Measurements from ENCODE around the gene ASAP3. TPM values are rescaled to one million over a fixed set of nuclear protein-coding genes. Genes with fewer than 3 reads are reported as not detected.

Gene ASAP3
- total RNA-seq, 4 donors from 2014 or later, result 69.3 to 75.7 (median 73.6) TPM

- intact Hi-C loops (cut with DNase I), result loop anchor here (10.0 kb wide), 1 partner anchor 56 kb away; the partner anchor contains the start of gene HNRNPR
- no peak for TF ChIP-seq POLR2A (IDR thresholded peaks at IDR 0.05)
- no peak for TF ChIP-seq CTCF (IDR thresholded peaks at IDR 0.05)
- no peak for DNase-seq
Measured at GRCh38 chr1:23400324-23401114, 83.5 kb downstream of the ASAP3 start.

GRCh38 chr1:23399229-23399628 is 84.8 kb downstream of the ASAP3 start:
- intact Hi-C loops (cut with DNase I), result no loop called here
- Histone ChIP-seq H3K9me3 (no peaks in the 10 kb centered on the region), H3K27me3 (no peaks in the 10 kb centered on the region), H3K36me3 (no peaks in the 10 kb centered on the region), H3K4me1 (peaks cover 5 to 37% of the 10 kb centered on the region in 2 donors), H3K27ac (no peak overlapping the region), H3K4me3 (replicated peaks in 1 of 3) (no peak overlapping the region)
- no peak for DNase-seq
- TF ChIP-seq CTCF (IDR thresholded peaks at IDR 0.05) (no peak), POLR2A (IDR thresholded peaks at IDR 0.05) (no peak)
- 95 to 98% methylated on average over 1 of the region's 1 CpG for WGBS, 2 donors

More at GRCh38 chr1:23400324-23401114, 83.5 kb downstream of the ASAP3 start:
- Histone ChIP-seq H3K4me1 (peaks cover 5 to 30% of the 10 kb centered on the region in 2 donors), H3K4me3 (replicated peaks in 1 of 3) (no peak overlapping the region), H3K9me3 (no peaks in the 10 kb centered on the region), H3K36me3 (no peaks in the 10 kb centered on the region), H3K27ac (peak overlapping the region in 2 of 3 donors; percentile 21 to 35), H3K27me3 (no peaks in the 10 kb centered on the region)
- whole genome bisulfite sequencing, 2 donors, result 82 to 93% methylated on average over 5 of the region's 5 CpGs

GRCh38 chr1:23397908-23398307 is 86.1 kb downstream of the ASAP3 start:
- Histone ChIP-seq H3K9me3 (no peaks in the 10 kb centered on the region), H3K4me3 (replicated peaks in 1 of 3) (no peak overlapping the region), H3K27ac (no peak overlapping the region), H3K27me3 (no peaks in the 10 kb centered on the region), H3K36me3 (no peaks in the 10 kb centered on the region), H3K4me1 (peaks cover 0 to 31% of the 10 kb centered on the region in 2 donors)
- no peak for DNase-seq
- TF ChIP-seq CTCF (IDR thresholded peaks at IDR 0.05) (no peak), POLR2A (IDR thresholded peaks at IDR 0.05) (no peak)
- WGBS, 2 donors, result 96 to 98% methylated on average over 7 of the region's 7 CpGs
- intact Hi-C loops (cut with DNase I), result no loop called here

GRCh38 chr1:23396380-23396779 is 87.6 kb downstream of the ASAP3 start:
- DNase-seq, result no peak
- Histone ChIP-seq H3K27ac (peak overlapping the region in 1 of 3 donors; percentile 81), H3K36me3 (no peaks in the 10 kb centered on the region), H3K9me3 (no peaks in the 10 kb centered on the region), H3K27me3 (no peaks in the 10 kb centered on the region), H3K4me1 (peaks cover 0 to 29% of the 10 kb centered on the region in 2 donors), H3K4me3 (replicated peaks in 1 of 3) (no peak overlapping the region)
- intact Hi-C loops (cut with DNase I), result no loop called here
- WGBS, 2 donors, result 93 to 100% methylated on average over 2 of the region's 2 CpGs
- no peak for TF ChIP-seq CTCF (IDR thresholded peaks at IDR 0.05)
- TF ChIP-seq POLR2A (IDR thresholded peaks at IDR 0.05), result no peak

- Histone ChIP-seq H3K36me3 (no peaks in the 10 kb centered on the region), H3K4me1 (peaks cover 0 to 26% of the 10 kb centered on the region in 2 donors), H3K9me3 (no peaks in the 10 kb centered on the region), H3K4me3 (replicated peaks in 1 of 3) (no peak overlapping the region), H3K27me3 (no peaks in the 10 kb centered on the region), H3K27ac (peak overlapping the region in 1 of 3 donors; percentile 81)
- TF ChIP-seq POLR2A (IDR thresholded peaks at IDR 0.05) (no peak), CTCF (IDR thresholded peaks at IDR 0.05) (no peak)
- no peak for DNase-seq
- intact Hi-C loops (cut with DNase I), result no loop called here
- 91% methylated on average over 4 of the region's 4 CpGs for whole genome bisulfite sequencing, 2 donors
Measured at GRCh38 chr1:23395849-23396248, 88.1 kb downstream of the ASAP3 start.

Data from thyroid gland (tissue), 4 donors.